ENCODE data around the gene CCDC60.

DNA sequence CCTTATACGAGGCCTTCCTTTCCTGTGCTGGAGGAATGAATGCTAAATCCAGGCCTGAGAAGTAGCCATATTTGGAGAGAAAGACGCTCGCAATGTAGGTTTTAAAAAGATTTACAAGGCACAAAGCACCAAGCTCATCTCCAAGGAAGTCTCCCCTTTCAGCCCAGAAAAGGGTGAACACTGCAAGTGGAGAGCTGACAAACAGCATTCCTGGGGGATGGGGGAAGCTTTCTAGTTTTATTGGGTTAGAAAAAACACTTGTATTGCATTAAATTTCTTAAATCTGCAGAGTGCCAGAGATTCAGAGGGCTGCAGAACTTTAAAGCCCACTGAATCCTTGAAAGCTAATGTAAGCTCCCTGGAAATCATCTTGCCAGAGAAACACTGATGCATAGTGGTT is 34.6 kb downstream of the CCDC60 start:
- TF ChIP-seq POLR2A (IDR thresholded peaks at IDR 0.05) (no peak), POLR2AphosphoS5 (IDR thresholded peaks at IDR 0.05) (no peak), EP300 (IDR thresholded peaks at IDR 0.05) (no peak)
- TF ChIP-seq, protein P1, sequence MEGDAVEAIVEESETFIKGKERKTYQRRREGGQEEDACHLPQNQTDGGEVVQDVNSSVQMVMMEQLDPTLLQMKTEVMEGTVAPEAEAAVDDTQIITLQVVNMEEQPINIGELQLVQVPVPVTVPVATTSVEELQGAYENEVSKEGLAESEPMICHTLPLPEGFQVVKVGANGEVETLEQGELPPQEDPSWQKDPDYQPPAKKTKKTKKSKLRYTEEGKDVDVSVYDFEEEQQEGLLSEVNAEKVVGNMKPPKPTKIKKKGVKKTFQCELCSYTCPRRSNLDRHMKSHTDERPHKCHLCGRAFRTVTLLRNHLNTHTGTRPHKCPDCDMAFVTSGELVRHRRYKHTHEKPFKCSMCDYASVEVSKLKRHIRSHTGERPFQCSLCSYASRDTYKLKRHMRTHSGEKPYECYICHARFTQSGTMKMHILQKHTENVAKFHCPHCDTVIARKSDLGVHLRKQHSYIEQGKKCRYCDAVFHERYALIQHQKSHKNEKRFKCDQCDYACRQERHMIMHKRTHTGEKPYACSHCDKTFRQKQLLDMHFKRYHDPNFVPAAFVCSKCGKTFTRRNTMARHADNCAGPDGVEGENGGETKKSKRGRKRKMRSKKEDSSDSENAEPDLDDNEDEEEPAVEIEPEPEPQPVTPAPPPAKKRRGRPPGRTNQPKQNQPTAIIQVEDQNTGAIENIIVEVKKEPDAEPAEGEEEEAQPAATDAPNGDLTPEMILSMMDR (IDR thresholded peaks at IDR 0.05): no peak

All from stomach (tissue), 4 donors.